Nephron progenitor cell (in vitro differentiated cells): ENCODE data around the gene SIPA1.

Experiments
- DNase-seq: peaks from one replicate; pipeline ENCODE4 v3.0.0; 2021
- H3K27ac Mint-ChIP-seq: 2 replicates; pipeline ENCODE4 v1.8.0; 2021; ENCODE audit warnings: mild to moderate bottlenecking, moderate library complexity, mixed read lengths
- H3K27me3 Mint-ChIP-seq: 2 replicates; pipeline ENCODE4 v1.8.0; 2021; ENCODE audit warnings: mild to moderate bottlenecking, low read depth, mixed read lengths; ENCODE audit not compliant: poor library complexity
- H3K36me3 Mint-ChIP-seq: 2 replicates; pipeline ENCODE4 v1.8.0; 2021; ENCODE audit warnings: low read depth, mixed read lengths
- H3K4me1 Mint-ChIP-seq: 2 replicates; pipeline ENCODE4 v1.8.0; 2021; ENCODE audit warnings: mixed read lengths
- H3K4me3 Mint-ChIP-seq: 2 replicates; pipeline ENCODE4 v1.8.0; 2021; ENCODE audit warnings: mild to moderate bottlenecking, moderate library complexity, mixed read lengths
- H3K9me3 Mint-ChIP-seq: 2 replicates; pipeline ENCODE4 v1.8.0; 2021; ENCODE audit warnings: mild to moderate bottlenecking, moderate library complexity, mixed read lengths
- TF ChIP-seq, protein P1 (sequence below): fragments of 200-600 bp; sonication (generic); IDR thresholded peaks from 2 replicates; pipeline ENCODE4 v1.5.0; 2021; ENCODE audit warnings: antibody characterized with exemption

The SIPA1 gene

DNA sequence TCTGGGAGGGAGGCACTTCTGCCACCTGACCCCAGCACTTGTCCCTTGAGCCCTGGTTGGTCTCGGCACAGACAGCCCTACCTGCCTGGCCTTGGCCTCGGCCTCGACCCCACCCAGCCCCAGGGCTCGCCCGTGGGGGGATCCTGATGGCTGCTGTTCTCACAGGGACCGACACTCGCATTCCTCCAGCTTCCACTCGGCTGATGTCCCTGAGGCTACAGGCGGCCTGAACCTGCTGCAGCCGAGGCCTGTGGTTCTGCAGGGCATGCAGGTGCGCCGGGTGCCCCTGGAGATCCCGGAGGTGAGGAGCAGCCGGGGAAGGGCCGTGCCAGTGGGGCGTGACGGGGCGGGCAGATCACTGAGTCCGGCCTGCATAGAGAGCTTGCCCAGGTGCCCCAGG is 17.2 kb upstream of the SIPA1 start:
- DNase-seq = no peak
- H3K36me3 Mint-ChIP-seq = peaks cover 13% of the 10 kb centered on the region
- peaks cover 10% of the 10 kb centered on the region for H3K4me1 Mint-ChIP-seq
- H3K4me3 Mint-ChIP-seq = no peak overlapping the region
- TF ChIP-seq, protein P1, sequence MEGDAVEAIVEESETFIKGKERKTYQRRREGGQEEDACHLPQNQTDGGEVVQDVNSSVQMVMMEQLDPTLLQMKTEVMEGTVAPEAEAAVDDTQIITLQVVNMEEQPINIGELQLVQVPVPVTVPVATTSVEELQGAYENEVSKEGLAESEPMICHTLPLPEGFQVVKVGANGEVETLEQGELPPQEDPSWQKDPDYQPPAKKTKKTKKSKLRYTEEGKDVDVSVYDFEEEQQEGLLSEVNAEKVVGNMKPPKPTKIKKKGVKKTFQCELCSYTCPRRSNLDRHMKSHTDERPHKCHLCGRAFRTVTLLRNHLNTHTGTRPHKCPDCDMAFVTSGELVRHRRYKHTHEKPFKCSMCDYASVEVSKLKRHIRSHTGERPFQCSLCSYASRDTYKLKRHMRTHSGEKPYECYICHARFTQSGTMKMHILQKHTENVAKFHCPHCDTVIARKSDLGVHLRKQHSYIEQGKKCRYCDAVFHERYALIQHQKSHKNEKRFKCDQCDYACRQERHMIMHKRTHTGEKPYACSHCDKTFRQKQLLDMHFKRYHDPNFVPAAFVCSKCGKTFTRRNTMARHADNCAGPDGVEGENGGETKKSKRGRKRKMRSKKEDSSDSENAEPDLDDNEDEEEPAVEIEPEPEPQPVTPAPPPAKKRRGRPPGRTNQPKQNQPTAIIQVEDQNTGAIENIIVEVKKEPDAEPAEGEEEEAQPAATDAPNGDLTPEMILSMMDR = no peak
- H3K27me3 Mint-ChIP-seq = no peaks in the 10 kb centered on the region
- H3K9me3 Mint-ChIP-seq = no peaks in the 10 kb centered on the region
- no peak overlapping the region for H3K27ac Mint-ChIP-seq

DNA sequence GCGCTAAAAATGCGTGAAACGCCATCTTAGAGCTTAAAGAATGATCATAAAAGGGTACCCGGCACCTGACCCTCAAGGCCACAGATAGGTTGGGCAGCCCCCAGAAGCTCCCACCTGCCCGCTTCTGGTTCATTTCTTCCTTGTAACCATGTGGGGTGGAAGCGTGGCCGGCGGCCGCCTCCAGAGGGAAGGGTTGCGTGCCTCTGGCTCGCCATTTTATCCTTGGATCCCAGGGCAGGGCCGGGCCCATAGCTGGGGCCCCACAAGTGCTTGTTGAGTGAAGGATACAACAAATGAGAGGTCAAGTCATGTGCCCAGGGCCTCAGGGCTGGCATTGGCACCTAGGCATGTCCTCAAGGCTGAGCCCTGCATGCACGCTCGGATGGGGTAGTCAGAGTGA is 16.4 kb upstream of the SIPA1 start:
- Mint-ChIP-seq H3K36me3 (peaks cover 13% of the 10 kb centered on the region), H3K4me3 (no peak overlapping the region), H3K9me3 (no peaks in the 10 kb centered on the region), H3K27ac (peak overlapping the region; percentile 83), H3K4me1 (peaks cover 6% of the 10 kb centered on the region), H3K27me3 (no peaks in the 10 kb centered on the region)
- no peak for DNase-seq
- TF ChIP-seq, protein P1 = no peak

DNA sequence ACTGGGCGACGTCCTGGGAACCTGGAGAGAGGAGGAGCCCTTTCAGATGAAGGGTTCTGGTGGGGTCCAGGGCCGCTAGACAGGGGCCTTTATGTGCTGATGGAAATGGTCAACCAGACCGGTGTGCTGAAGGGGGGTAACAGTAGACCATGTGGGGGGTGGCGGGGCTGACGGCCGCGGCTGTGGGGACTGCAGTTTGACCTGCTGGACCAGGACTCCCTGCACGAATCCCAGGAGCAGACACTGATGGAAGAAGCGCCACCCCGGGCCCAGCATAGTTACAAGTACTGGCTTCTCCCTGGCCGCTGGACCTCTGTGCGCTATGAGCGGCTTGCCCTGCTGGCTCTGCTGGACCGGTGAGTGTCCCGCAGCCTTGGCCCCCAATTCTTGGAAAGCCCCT is 15.9 kb upstream of the SIPA1 start:
- H3K4me1 Mint-ChIP-seq = peaks cover under 1% of the 10 kb centered on the region
- H3K27ac Mint-ChIP-seq = no peak overlapping the region
- DNase-seq = no peak
- H3K4me3 Mint-ChIP-seq = no peak overlapping the region
- H3K9me3 Mint-ChIP-seq = no peaks in the 10 kb centered on the region
- peaks cover 13% of the 10 kb centered on the region for H3K36me3 Mint-ChIP-seq
- TF ChIP-seq, protein P1 = no peak
- no peaks in the 10 kb centered on the region for H3K27me3 Mint-ChIP-seq

DNA sequence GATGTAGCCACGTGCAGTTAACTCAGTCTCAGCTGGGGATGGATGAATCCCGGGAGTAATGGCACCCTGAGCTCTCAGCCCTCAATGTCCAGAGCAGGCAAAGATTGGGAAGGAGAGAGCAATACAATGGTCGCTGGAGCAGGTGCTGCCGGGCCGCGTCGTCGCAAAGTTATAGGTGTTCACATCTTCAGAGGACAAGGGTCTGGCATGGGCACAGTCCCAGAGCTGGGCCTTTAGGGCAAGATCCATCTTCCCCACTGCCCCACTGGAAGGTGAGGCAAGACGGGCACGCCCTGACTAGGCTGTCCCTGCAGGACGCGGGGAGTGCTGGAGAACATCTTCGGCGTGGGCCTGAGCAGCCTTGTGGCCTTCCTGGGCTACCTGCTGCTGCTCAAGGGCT is 14.7 kb upstream of the SIPA1 start:
- Mint-ChIP-seq H3K9me3 (no peaks in the 10 kb centered on the region), H3K4me1 (no peaks in the 10 kb centered on the region), H3K27me3 (no peaks in the 10 kb centered on the region), H3K27ac (no peak overlapping the region), H3K36me3 (peaks cover 13% of the 10 kb centered on the region), H3K4me3 (no peak overlapping the region)
- DNase-seq = no peak
- TF ChIP-seq, protein P1 = no peak

DNA sequence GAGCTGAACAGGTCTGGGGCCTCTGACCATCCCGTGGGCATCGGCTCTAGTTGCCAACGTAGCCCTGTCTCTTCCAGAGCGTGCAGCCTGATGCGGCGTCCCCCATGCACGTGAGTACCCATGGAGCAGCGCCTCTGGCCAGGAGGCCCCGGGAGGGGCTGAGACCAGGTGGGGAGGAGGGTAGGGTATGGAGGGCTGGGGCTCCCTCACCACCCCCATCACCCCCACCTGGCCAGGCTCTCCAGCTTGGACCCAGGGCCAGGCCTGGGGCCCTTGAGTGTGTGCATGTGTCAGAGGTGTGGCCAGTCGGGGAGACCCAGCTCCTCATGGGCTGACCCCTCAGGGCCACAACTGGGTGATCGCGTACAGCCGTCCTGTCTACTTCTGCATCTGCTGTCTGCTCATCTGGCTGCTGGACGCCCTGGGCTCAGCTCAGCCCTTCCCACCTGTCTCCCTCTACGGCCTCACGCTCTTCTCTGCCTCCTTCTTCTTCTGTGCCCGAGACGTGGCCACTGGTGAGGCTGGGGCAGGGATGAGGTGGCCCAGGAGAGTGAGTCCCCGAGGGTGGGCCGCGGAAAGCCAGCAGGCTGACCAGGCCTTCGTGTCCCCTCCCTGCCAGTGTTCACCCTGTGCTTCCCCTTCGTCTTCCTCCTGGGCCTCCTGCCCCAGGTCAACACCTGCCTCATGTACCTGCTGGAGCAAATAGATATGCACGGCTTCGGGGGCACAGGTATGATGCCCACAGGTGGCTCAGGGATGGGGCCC is 13.9 kb upstream of the SIPA1 start:
- H3K27ac Mint-ChIP-seq = no peak overlapping the region
- TF ChIP-seq, protein P1 = no peak
- H3K36me3 Mint-ChIP-seq = peaks cover 13% of the 10 kb centered on the region
- H3K4me1 Mint-ChIP-seq = no peaks in the 10 kb centered on the region
- H3K27me3 Mint-ChIP-seq = no peaks in the 10 kb centered on the region
- no peak overlapping the region for H3K4me3 Mint-ChIP-seq
- DNase-seq = no peak
- H3K9me3 Mint-ChIP-seq = no peaks in the 10 kb centered on the region

DNA sequence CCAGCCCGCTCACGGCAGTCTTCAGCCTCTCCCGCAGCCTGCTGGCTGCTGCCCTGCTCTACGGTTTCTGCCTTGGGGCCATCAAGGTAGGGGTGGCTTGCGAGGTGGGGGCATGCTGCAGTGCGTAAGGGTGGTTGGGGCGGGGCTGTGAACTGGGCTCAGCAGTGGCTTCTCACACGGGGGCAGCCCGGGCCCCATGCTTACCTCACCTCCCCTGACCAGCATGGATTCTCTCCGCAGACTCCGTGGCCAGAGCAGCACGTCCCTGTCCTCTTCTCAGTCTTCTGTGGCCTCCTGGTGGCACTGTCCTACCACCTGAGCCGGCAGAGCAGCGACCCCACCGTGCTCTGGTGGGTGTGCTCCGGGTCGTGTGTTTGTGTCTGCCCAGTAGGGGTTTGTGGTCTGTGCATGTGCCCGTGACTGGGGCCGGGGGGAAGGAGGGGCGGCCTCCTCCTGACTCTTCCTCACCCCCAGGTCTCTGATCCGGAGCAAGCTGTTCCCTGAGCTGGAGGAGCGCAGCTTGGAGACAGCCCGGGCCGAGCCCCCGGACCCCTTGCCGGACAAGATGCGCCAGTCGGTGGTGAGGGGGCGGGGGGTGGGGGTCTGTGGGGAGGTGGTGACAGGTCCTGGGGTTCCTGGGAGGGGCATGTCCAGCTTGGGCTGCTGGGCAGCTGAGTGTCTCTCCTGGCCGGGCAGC is 12.8 kb upstream of the SIPA1 start:
- Mint-ChIP-seq H3K9me3 (no peaks in the 10 kb centered on the region), H3K4me1 (no peaks in the 10 kb centered on the region), H3K4me3 (no peak overlapping the region), H3K27ac (peak overlapping the region; percentile 51), H3K36me3 (peaks cover 9% of the 10 kb centered on the region), H3K27me3 (no peaks in the 10 kb centered on the region)
- DNase-seq = no peak
- TF ChIP-seq, protein P1 = no peak
